Endodermal cell (in vitro differentiated cells): ENCODE data around the gene PDE4D. TPM values are rescaled to one million over a fixed set of nuclear protein-coding genes. Genes with fewer than 3 reads are reported as not detected.

ENCODE experiments used
- DNase-seq: peaks from one replicate; pipeline ENCODE4 v3.0.0-alpha.2; 2017
- H3K27ac ChIP-seq: 2 replicates; pipeline ENCODE4 v1.5.1; 2013; ENCODE audit warnings: mild to moderate bottlenecking, low read depth, low read length, moderate library complexity
- H3K27me3 ChIP-seq: 2 replicates; pipeline ENCODE4 v1.6.1; 2013; ENCODE audit warnings: mild to moderate bottlenecking, low read length, moderate library complexity; ENCODE audit not compliant: insufficient read depth, control insufficient read depth, poor library complexity, severe bottlenecking
- H3K36me3 ChIP-seq: 2 replicates; pipeline ENCODE4 v1.7.0; 2013; ENCODE audit warnings: mild to moderate bottlenecking, low read length, moderate library complexity; ENCODE audit not compliant: control insufficient read depth, insufficient read depth
- H3K4me1 ChIP-seq: one replicate; pipeline ENCODE4 v1.7.0; 2013; ENCODE audit warnings: low read length; ENCODE audit not compliant: control insufficient read depth, insufficient read depth
- H3K4me3 ChIP-seq: 2 replicates; pipeline ENCODE4 v1.5.1; 2013; ENCODE audit warnings: mild to moderate bottlenecking, low read length, moderate library complexity
- H3K9ac ChIP-seq: 2 replicates; pipeline ENCODE4 v1.6.1; 2013; ENCODE audit warnings: mild to moderate bottlenecking, low read length, moderate library complexity; ENCODE audit not compliant: poor library complexity, severe bottlenecking; ENCODE audit errors: extremely low read depth
- H3K9me3 ChIP-seq: 2 replicates; pipeline ENCODE4 v1.6.1; 2013; ENCODE audit warnings: mild to moderate bottlenecking, low read length, moderate library complexity; ENCODE audit not compliant: control insufficient read depth
- H3K27ac Mint-ChIP-seq: 2 replicates; pipeline ENCODE4 v1.8.0; 2020; ENCODE audit warnings: mixed read lengths
- H3K27me3 Mint-ChIP-seq: 2 replicates; pipeline ENCODE4 v1.8.0; 2021; ENCODE audit warnings: mild to moderate bottlenecking, mixed read lengths; ENCODE audit not compliant: insufficient read depth
- H3K36me3 Mint-ChIP-seq: 2 replicates; pipeline ENCODE4 v1.8.0; 2020; ENCODE audit warnings: low read depth, mixed read lengths
- H3K4me1 Mint-ChIP-seq: 2 replicates; pipeline ENCODE4 v1.8.0; 2020; ENCODE audit warnings: mixed read lengths
- H3K4me3 Mint-ChIP-seq: 2 replicates; pipeline ENCODE4 v1.8.0; 2020; ENCODE audit warnings: mild to moderate bottlenecking, moderate library complexity, mixed read lengths
- H3K9me3 Mint-ChIP-seq: 2 replicates; pipeline ENCODE4 v1.8.0; 2020; ENCODE audit warnings: mild to moderate bottlenecking, mixed read lengths
- CTCF ChIP-seq: fragments of 200-600 bp; sonication (generic); conservative IDR thresholded peaks from 2 replicates; pipeline ENCODE4 v1.5.0; 2021; ENCODE audit warnings: antibody characterized with exemption, mild to moderate bottlenecking
- WGBS, 2 experiments: methylation state at CpG; one replicate each; pipeline versions ENCODE4 v1.1.5 to v1.1.7; 2013; ENCODE audit warnings: missing lambda C conversion rate in 2 of 2, mixed read lengths in 1 of 2; ENCODE audit not compliant: insufficient coverage in 1 of 2, insufficient read length in 1 of 2; 5-methylcytosine and 5-hydroxymethylcytosine counted together
- total RNA-seq, 2 donors: library from RNA; stranded (reverse); fragmentation: NEBNext Ultra II Directional in 1 of 2; extraction: Animal tissue kit (Norgen Biotek cat#: 25700) in 1 of 2; gene quantifications; 2 replicates in 1 of 2; 3 replicates in 1 of 2; pipeline ENCODE4 v1.2.1, GENCODE V29; 2021

The PDE4D gene
- total RNA-seq, 2 donors from 2014 or later = 9.2 to 11.4 TPM

- Histone ChIP-seq H3K9me3 (peaks cover 15% of the 10 kb centered on the region), H3K27me3 (no peaks in the 10 kb centered on the region), H3K27ac (no peak overlapping the region), H3K36me3 (no peaks in the 10 kb centered on the region), H3K9ac (no peak overlapping the region), H3K4me3 (peak overlapping the region; percentile 48), H3K4me1 (no peaks in the 10 kb centered on the region)
- peaks cover 14% of the 10 kb centered on the region for H3K9me3 Mint-ChIP-seq
- no peaks in the 10 kb centered on the region for H3K27me3 Mint-ChIP-seq
- H3K27ac Mint-ChIP-seq = no peak overlapping the region
- no peak for DNase-seq
- H3K4me1 Mint-ChIP-seq = no peaks in the 10 kb centered on the region
- no peak overlapping the region for H3K4me3 Mint-ChIP-seq
- TF ChIP-seq CTCF = peak; percentile 58
- 87 to 96% methylated on average over 2 to 3 of the region's 3 CpGs for WGBS, 2 experiments
- H3K36me3 Mint-ChIP-seq = no peaks in the 10 kb centered on the region
Observed at GRCh38 chr5:59449905-59450644, 443.5 kb downstream of the PDE4D start.

GRCh38 chr5:59446356-59446755 is 447.2 kb downstream of the PDE4D start:
- no peak for DNase-seq
- Mint-ChIP-seq H3K27me3 (no peaks in the 10 kb centered on the region), H3K27ac (no peak overlapping the region), H3K36me3 (no peaks in the 10 kb centered on the region), H3K4me1 (no peaks in the 10 kb centered on the region), H3K9me3 (peaks cover 7% of the 10 kb centered on the region), H3K4me3 (no peak overlapping the region)
- no peaks in the 10 kb centered on the region for H3K36me3 ChIP-seq
- 95 to 100% methylated on average over 2 of the region's 2 CpGs for WGBS, 2 experiments
- no peak for TF ChIP-seq CTCF
- peaks cover 15% of the 10 kb centered on the region for H3K9me3 ChIP-seq
- H3K27me3 ChIP-seq = no peaks in the 10 kb centered on the region
- no peak overlapping the region for H3K27ac ChIP-seq
- H3K4me1 ChIP-seq = no peaks in the 10 kb centered on the region
- H3K4me3 ChIP-seq = no peak overlapping the region
- no peak overlapping the region for H3K9ac ChIP-seq

GRCh38 chr5:59445741-59446140 is 447.8 kb downstream of the PDE4D start:
- no peaks in the 10 kb centered on the region for H3K27me3 ChIP-seq
- no peaks in the 10 kb centered on the region for H3K36me3 ChIP-seq
- WGBS, 2 experiments = 88% methylated on average over 1 of the region's 1 CpG; no CpG with 5 or more reads in 1 of the 2 experiments
- H3K9me3 Mint-ChIP-seq = peaks cover 7% of the 10 kb centered on the region
- TF ChIP-seq CTCF = no peak
- no peak overlapping the region for H3K4me3 ChIP-seq
- no peak overlapping the region for H3K27ac ChIP-seq
- H3K27me3 Mint-ChIP-seq = no peaks in the 10 kb centered on the region
- H3K4me1 ChIP-seq = no peaks in the 10 kb centered on the region
- H3K9me3 ChIP-seq = peaks cover 11% of the 10 kb centered on the region
- H3K9ac ChIP-seq = no peak overlapping the region
- H3K36me3 Mint-ChIP-seq = no peaks in the 10 kb centered on the region
- H3K4me1 Mint-ChIP-seq = no peaks in the 10 kb centered on the region
- H3K27ac Mint-ChIP-seq = no peak overlapping the region
- no peak for DNase-seq
- no peak overlapping the region for H3K4me3 Mint-ChIP-seq
